ENCODE results near the gene TBC1D22A.

GRCh38 chr22:46774253-46774979, 12.0 kb downstream of the TBC1D22A start:
- TF ChIP-seq, protein P1, sequence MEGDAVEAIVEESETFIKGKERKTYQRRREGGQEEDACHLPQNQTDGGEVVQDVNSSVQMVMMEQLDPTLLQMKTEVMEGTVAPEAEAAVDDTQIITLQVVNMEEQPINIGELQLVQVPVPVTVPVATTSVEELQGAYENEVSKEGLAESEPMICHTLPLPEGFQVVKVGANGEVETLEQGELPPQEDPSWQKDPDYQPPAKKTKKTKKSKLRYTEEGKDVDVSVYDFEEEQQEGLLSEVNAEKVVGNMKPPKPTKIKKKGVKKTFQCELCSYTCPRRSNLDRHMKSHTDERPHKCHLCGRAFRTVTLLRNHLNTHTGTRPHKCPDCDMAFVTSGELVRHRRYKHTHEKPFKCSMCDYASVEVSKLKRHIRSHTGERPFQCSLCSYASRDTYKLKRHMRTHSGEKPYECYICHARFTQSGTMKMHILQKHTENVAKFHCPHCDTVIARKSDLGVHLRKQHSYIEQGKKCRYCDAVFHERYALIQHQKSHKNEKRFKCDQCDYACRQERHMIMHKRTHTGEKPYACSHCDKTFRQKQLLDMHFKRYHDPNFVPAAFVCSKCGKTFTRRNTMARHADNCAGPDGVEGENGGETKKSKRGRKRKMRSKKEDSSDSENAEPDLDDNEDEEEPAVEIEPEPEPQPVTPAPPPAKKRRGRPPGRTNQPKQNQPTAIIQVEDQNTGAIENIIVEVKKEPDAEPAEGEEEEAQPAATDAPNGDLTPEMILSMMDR (IDR thresholded peaks at IDR 0.05; ENCODE audit: poor library complexity) = no peak
- no peak for TF ChIP-seq EZH2 (IDR thresholded peaks at IDR 0.05; ENCODE audit: borderline replicate concordance)
